SK-N-SH (cell line): Measurements from ENCODE around the gene MS4A4A. TPM values are rescaled to one million over a fixed set of nuclear protein-coding genes. Genes with fewer than 3 reads are reported as not detected.

Experiments used
- CTCF ChIA-PET: fragments of 300-600, 350-600 bp; formaldehyde crosslinking; extraction: SDS; loops from one replicate; lab custom pipeline; 2021; lab: Yijun Ruan, JAX
- POLR2A ChIA-PET: fragments of 350-600 bp; sonication (Branson Sonifier 250); formaldehyde crosslinking; extraction: SDS; loops from one replicate; lab custom pipeline; 2020; ENCODE audit warnings: antibody characterized with exemption, inconsistent platforms; lab: Yijun Ruan, JAX
- DNase-seq: peaks from one replicate; pipeline ENCODE4 v3.0.0; 2012
- H2AFZ ChIP-seq: fragments of 200-600 bp; sonication (generic); 2 replicates; pipeline ENCODE4 v1.8.1; 2016; ENCODE audit warnings: antibody characterized with exemption, mild to moderate bottlenecking, low read depth
- H3F3A ChIP-seq: fragments of 200-600 bp; sonication (generic); replicated peaks from 2 replicates; pipeline ENCODE3; 2016; ENCODE audit warnings: antibody characterized with exemption, mild to moderate bottlenecking; ENCODE audit not compliant: insufficient read depth
- H3K27ac ChIP-seq, 2 experiments: fragments of 200-500 bp in 1 of 2; fragments of 200-600 bp in 1 of 2; sonication (Bioruptor generic) in 1 of 2; sonication (generic), shearing (Covaris generic) in 1 of 2; 2 replicates each; pipeline versions ENCODE4 v1.5.1 to v1.6.1; 2014 to 2016; ENCODE audit warnings: low read depth in 2 of 2, inconsistent platforms in 1 of 2, low read length in 1 of 2, mild to moderate bottlenecking in 1 of 2, mixed read lengths in 1 of 2
- H3K27me3 ChIP-seq: fragments of 200-600 bp; sonication (generic), shearing (Covaris generic); 2 replicates; pipeline ENCODE4 v1.6.1; 2016; ENCODE audit warnings: mixed run types; ENCODE audit not compliant: insufficient read depth
- H3K36me3 ChIP-seq, 2 experiments: fragments of 200-500 bp in 1 of 2; fragments of 200-600 bp in 1 of 2; sonication (Bioruptor generic) in 1 of 2; sonication (generic) in 1 of 2; replicated peaks in 1 of 2; 2 replicates each; pipeline versions ENCODE3 to v1.5.1; 2014 to 2016; ENCODE audit warnings: low read length in 1 of 2, mild to moderate bottlenecking in 1 of 2; ENCODE audit not compliant: insufficient read depth in 2 of 2, control insufficient read depth in 1 of 2
- H3K4me1 ChIP-seq, 2 experiments: fragments of 200-500 bp in 1 of 2; fragments of 200-600 bp in 1 of 2; sonication (Bioruptor generic) in 1 of 2; sonication (generic), shearing (Covaris generic) in 1 of 2; 2 replicates each; pipeline versions ENCODE4 v1.5.1 to v1.6.1; 2014 to 2016; ENCODE audit warnings: low read depth in 1 of 2, low read length in 1 of 2, mixed run types in 1 of 2; ENCODE audit not compliant: insufficient read depth in 2 of 2, control insufficient read depth in 1 of 2
- H3K4me2 ChIP-seq: fragments of 200-600 bp; sonication (generic), shearing (Covaris generic); 2 replicates; pipeline ENCODE4 v1.6.1; 2017; ENCODE audit warnings: mixed run types
- H3K4me3 ChIP-seq, 2 experiments: fragments of 200-500 bp in 1 of 2; fragments of 200-600 bp in 1 of 2; sonication (Bioruptor generic) in 1 of 2; sonication (generic), shearing (Covaris generic) in 1 of 2; 2 replicates each; pipeline versions ENCODE4 v1.5.1 to v1.8.1; 2014 to 2016; ENCODE audit warnings: low read depth in 2 of 2, inconsistent platforms in 1 of 2, low read length in 1 of 2, mild to moderate bottlenecking in 1 of 2, mixed read lengths in 1 of 2, moderate library complexity in 1 of 2
- H3K79me2 ChIP-seq: fragments of 200-600 bp; sonication (generic); 2 replicates; pipeline ENCODE4 v1.8.1; 2017; ENCODE audit warnings: mild to moderate bottlenecking; ENCODE audit not compliant: insufficient read depth
- H3K9ac ChIP-seq: fragments of 200-600 bp; sonication (generic); 2 replicates; pipeline ENCODE4 v1.6.1; 2017; ENCODE audit warnings: mixed run types
- H3K9me2 ChIP-seq: fragments of 200-600 bp; sonication (generic); 2 replicates; pipeline ENCODE4 v1.6.1; 2017; ENCODE audit warnings: mixed run types
- H3K9me3 ChIP-seq: fragments of 200-600 bp; sonication (generic); 2 replicates; pipeline ENCODE4 v1.6.1; 2017; ENCODE audit warnings: mixed run types, mild to moderate bottlenecking, moderate library complexity
- H4K20me1 ChIP-seq: fragments of 200-600 bp; sonication (generic); 2 replicates; pipeline ENCODE4 v1.6.1; 2017; ENCODE audit warnings: mild to moderate bottlenecking, mixed run types; ENCODE audit not compliant: insufficient read depth
- CHD2 ChIP-seq: fragments of 150-350 bp; IDR thresholded peaks from 2 replicates; pipeline ENCODE4 v1.6.1; 2018; ENCODE audit warnings: low read length; ENCODE audit not compliant: partially characterized antibody
- CTCF ChIP-seq: fragments of 200-600 bp; sonication (generic); IDR thresholded peaks from 2 replicates; pipeline ENCODE4 v1.6.1; 2017; ENCODE audit warnings: antibody characterized with exemption, mild to moderate bottlenecking, moderate library complexity
- ELF1 ChIP-seq: IDR thresholded peaks from 2 replicates; pipeline ENCODE4 v1.4.0; 2012
- GABPA ChIP-seq: IDR thresholded peaks from 2 replicates; pipeline ENCODE4 v1.4.0; 2012; ENCODE audit warnings: low read depth, mild to moderate bottlenecking
- IRF3 ChIP-seq: fragments of 150-350 bp; IDR thresholded peaks from 2 replicates; pipeline ENCODE4 v1.6.1; 2016; ENCODE audit warnings: mild to moderate bottlenecking, low read depth, low read length
- MXI1 ChIP-seq: IDR thresholded peaks from 2 replicates; pipeline ENCODE4 v1.6.1; 2012; ENCODE audit warnings: mild to moderate bottlenecking, low read depth, low read length, improper control_type of control experiment
- PBX3 ChIP-seq: IDR thresholded peaks from 2 replicates; pipeline ENCODE4; 2012
- SIN3A ChIP-seq: IDR thresholded peaks from 2 replicates; pipeline ENCODE4 v1.6.1; 2012; ENCODE audit warnings: low read depth, mild to moderate bottlenecking, low read length, moderate library complexity, borderline replicate concordance
- USF2 ChIP-seq: fragments of 150-350 bp; IDR thresholded peaks from 2 replicates; pipeline ENCODE4 v1.6.1; 2017; ENCODE audit warnings: antibody characterized with exemption, low read length, low read depth, borderline replicate concordance
- YY1 ChIP-seq: IDR thresholded peaks from 2 replicates; pipeline ENCODE4 v1.4.0; 2012; ENCODE audit warnings: low read depth, mild to moderate bottlenecking
- ZBTB33 ChIP-seq: IDR thresholded peaks from 2 replicates; pipeline ENCODE4 v1.4.0; 2012; ENCODE audit warnings: low read depth, borderline replicate concordance
- WGBS: methylation state at CpG from one replicate; pipeline ENCODE4 v1.1.6; 2017; ENCODE audit warnings: low lambda C conversion rate; 5-methylcytosine and 5-hydroxymethylcytosine counted together
- polyA plus RNA-seq, 3 experiments: library from polyadenylated mRNA; depleted of rRNA; stranded (reverse); fragments of >200 nt; gene quantifications; 2 replicates each; pipeline ENCODE4 v1.2.3, GENCODE V29; 2012

Gene MS4A4A
- polyA plus RNA-seq, 1 of the 3 experiments (the other 2 are of a cell fraction) = not detected

- no peak for TF ChIP-seq USF2
- peak; percentile 79 for TF ChIP-seq CTCF
Measured at GRCh38 chr11:60265373-60266214, 14.9 kb upstream of the MS4A4A start (continued).

GRCh38 chr11:60274416-60274815, 6.0 kb upstream of the MS4A4A start:
- Histone ChIP-seq H3K9me3 (0 out of 2 replicates have a peak, but pooled peaks cover 9% of the 10 kb centered on the region), H3K9ac (no peak overlapping the region), H3K4me2 (no peak overlapping the region), H3K4me3 (no peak overlapping the region), H4K20me1 (no peaks in the 10 kb centered on the region), H3K79me2 (no peaks in the 10 kb centered on the region), H3K27ac (no peak overlapping the region), H3K36me3 (no peaks in the 10 kb centered on the region), H2AFZ (no peak overlapping the region), H3K4me1 (no peaks in the 10 kb centered on the region), H3F3A (no peaks in the 10 kb centered on the region), H3K27me3 (no peaks in the 10 kb centered on the region), H3K9me2 (no peaks in the 10 kb centered on the region)
- TF ChIP-seq USF2 (no peak), SIN3A (no peak), YY1 (no peak)
- no peak for DNase-seq
- ChIA-PET POLR2A (no interaction called here), CTCF (interaction anchor here (1.5 to 2.6 kb wide), 2 partner anchors 8 to 10 kb away, joined by 4 to 11 read pairs; no protein-coding TSS in a partner anchor)

GRCh38 chr11:60281485-60281884, 1.0 kb downstream of the MS4A4A start:
- Histone ChIP-seq H3K4me3 (no peak overlapping the region), H2AFZ (no peak overlapping the region), H3K27me3 (no peaks in the 10 kb centered on the region), H3K79me2 (no peaks in the 10 kb centered on the region), H3K9me3 (no peaks in the 10 kb centered on the region), H3K4me2 (no peak overlapping the region), H4K20me1 (no peaks in the 10 kb centered on the region), H3K9ac (no peak overlapping the region), H3K27ac (no peak overlapping the region), H3K9me2 (no peaks in the 10 kb centered on the region), H3F3A (no peaks in the 10 kb centered on the region), H3K4me1 (no peaks in the 10 kb centered on the region), H3K36me3 (no peaks in the 10 kb centered on the region)
- DNase-seq = no peak
- ChIA-PET CTCF (no interaction called here), POLR2A (no interaction called here)
- 0% methylated on average over 2 of the region's 2 CpGs for WGBS
- TF ChIP-seq IRF3 (no peak), USF2 (no peak), YY1 (no peak), ELF1 (no peak), ZBTB33 (no peak), PBX3 (no peak), GABPA (no peak), CHD2 (no peak), MXI1 (no peak)
